HCT116 (cell line): Measurements from ENCODE around the gene QRFPR. TPM values are rescaled to one million over a fixed set of nuclear protein-coding genes. Genes with fewer than 3 reads are reported as not detected.

Experiments
- ZBTB33 ChIP-seq: IDR thresholded peaks from 2 replicates; pipeline ENCODE4 v1.6.1; 2011; ENCODE audit warnings: mild to moderate bottlenecking, low read length, moderate library complexity; ENCODE audit not compliant: insufficient replicate concordance; ENCODE audit errors: extremely low read depth
- total RNA-seq: library from RNA; stranded (reverse); gene quantifications from one replicate; pipeline ENCODE4 v1.2.1, GENCODE V29; 2021; ENCODE audit not compliant: unreplicated experiment

The QRFPR gene
- total RNA-seq, 1 experiment from 2014 or later: not detected

- no peak for TF ChIP-seq ZBTB33
These were observed 101.9 kb downstream of the QRFPR start (continued) for GRCh38 chr4:121278811-121279368.

Other genes with a start within 250 kb of the QRFPR start
- not detected for gene TNIP3, start 216.7 kb downstream of the QRFPR start, total RNA-seq